ENCODE data around the gene RARG. TPM values are rescaled to one million over a fixed set of nuclear protein-coding genes. Genes with fewer than 3 reads are reported as not detected.

Gene RARG
- 2.1 TPM for total RNA-seq

GRCh38 chr12:53231921-53232645 lies at the start of gene RARG:
Gene RARG, minus strand, starts transcription at chr12:53232209. Its CDS starts 4,664 bp downstream, at chr12:53227545.

GRCh38 chr12:53267999-53268629 lies 36.1 kb upstream of the RARG start, which contains the start of gene ESPL1:
Gene ESPL1, plus strand, starts transcription at chr12:53268299. Its CDS starts 468 bp downstream, at chr12:53268767.

GRCh38 chr12:53207042-53207441 lies 25.0 kb downstream of the RARG start, which contains the start of gene ITGB7:
Gene ITGB7, minus strand, starts transcription at chr12:53207251. Its CDS starts 6,808 bp downstream, at chr12:53200443.

GRCh38 chr12:53180220-53180930 lies 51.6 kb downstream of the RARG start, which contains the start of the genes CSAD and ZNF740:
Gene CSAD, minus strand, starts transcription at chr12:53180925. Its CDS starts 7,455 bp downstream, at chr12:53173470.
Gene ZNF740, plus strand, starts transcription at chr12:53180722. Its CDS starts 1,262 bp downstream, at chr12:53181984.

Other genes with a start within 250 kb of the RARG start
- gene EIF4B, start 225.8 kb downstream of the RARG start, total RNA-seq: 601 TPM
- gene TNS2, start 182.1 kb downstream of the RARG start, total RNA-seq: 16.1 TPM
- gene SPRYD3, start 152.8 kb downstream of the RARG start, total RNA-seq: 39.2 TPM
- gene IGFBP6, start 134.5 kb downstream of the RARG start, total RNA-seq: 12.7 TPM
- gene SOAT2, start 128.7 kb downstream of the RARG start, total RNA-seq: not detected
- gene ZNF740, start 51.5 kb downstream of the RARG start, total RNA-seq: 17.8 TPM
- 16.6 TPM for gene CSAD, start 51.3 kb downstream of the RARG start, total RNA-seq
- gene ITGB7, start 25.0 kb downstream of the RARG start, total RNA-seq: 0.46 TPM
- 2.5 TPM for gene ESPL1, start 36.1 kb upstream of the RARG start, total RNA-seq
- 522 TPM for gene PFDN5, start 63.3 kb upstream of the RARG start, total RNA-seq
- 41.5 TPM for gene MYG1, start 67.5 kb upstream of the RARG start, total RNA-seq
- gene AAAS, start 89.4 kb upstream of the RARG start, total RNA-seq: 29.5 TPM
- not detected for gene SP7, start 104.1 kb upstream of the RARG start, total RNA-seq
- gene SP1, start 148.0 kb upstream of the RARG start, total RNA-seq: 20.3 TPM
- not detected for gene AMHR2, start 191.6 kb upstream of the RARG start, total RNA-seq
- 6.0 TPM for gene PRR13, start 209.5 kb upstream of the RARG start, total RNA-seq
- 246 TPM for gene PCBP2, start 219.9 kb upstream of the RARG start, total RNA-seq

All from diencephalon (tissue), 1 donor.